ENCODE results near the gene SLC9B1.

DNA sequence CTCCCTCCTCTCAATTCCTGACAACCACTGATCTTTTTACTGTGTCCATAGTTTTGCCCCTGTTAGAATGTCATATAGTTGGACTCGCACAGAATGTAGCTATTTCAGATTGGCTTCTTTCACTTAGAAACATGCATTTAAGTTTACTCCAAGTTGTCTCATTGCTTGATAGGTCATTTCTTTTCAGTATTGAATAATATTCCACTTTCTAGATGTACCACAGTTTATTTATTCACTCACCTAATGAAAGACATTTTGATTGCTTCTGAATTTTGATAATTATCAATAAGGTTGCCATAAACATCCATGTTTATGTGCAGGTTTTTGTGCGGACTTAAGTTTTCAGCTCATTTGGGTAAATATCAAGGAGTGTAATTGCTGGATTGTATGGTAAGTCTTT lies 38.5 kb downstream of the SLC9B1 start:
- TF ChIP-seq ZNF274 (IDR thresholded peaks at IDR 0.05; ENCODE audit: low read depth, low read length) (no peak), SUZ12 (IDR thresholded peaks at IDR 0.05; ENCODE audit: extremely low read depth, insufficient read depth, insufficient read length) (no peak)
